C4-2B (cell line): ENCODE measurements around the gene FBXO34.
"Not testable (repeated sequence)": the region's sequence is repeated elsewhere in the genome, so short reads cannot be mapped to it uniquely, and the experiment has no call there.

ENCODE experiments used
- H3K27ac ChIP-seq: fragments of 450-650 bp; 2 replicates; pipeline ENCODE4 v1.5.1; 2017
- ZFX ChIP-seq: fragments of 450-650 bp; IDR thresholded peaks from 2 replicates; pipeline ENCODE4 v1.6.1; 2017
- TF ChIP-seq, protein P1 (sequence below): fragments of 450-650 bp; conservative IDR thresholded peaks from 2 replicates; pipeline ENCODE4 v1.5.1; 2017; ENCODE audit warnings: mild to moderate bottlenecking

The FBXO34 gene

DNA sequence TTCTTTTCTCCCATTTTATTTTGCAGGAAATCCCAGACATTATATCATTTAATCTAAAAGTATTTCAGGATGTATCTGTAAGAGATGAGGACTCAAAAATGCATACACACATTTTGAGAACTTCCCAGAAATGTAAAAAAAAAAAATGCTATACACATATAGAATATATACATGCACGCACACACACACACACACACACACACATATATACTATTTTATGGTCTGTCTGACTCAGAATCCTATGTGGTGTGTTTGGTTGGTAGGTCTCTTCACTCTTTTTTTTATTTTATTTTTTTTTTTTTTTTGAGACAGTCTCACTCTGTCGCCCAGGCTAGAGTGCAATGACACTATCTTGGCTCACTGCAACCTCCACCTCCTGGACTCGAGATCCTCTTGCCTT, 65.5 kb downstream of the FBXO34 start:
- TF ChIP-seq, protein P1, sequence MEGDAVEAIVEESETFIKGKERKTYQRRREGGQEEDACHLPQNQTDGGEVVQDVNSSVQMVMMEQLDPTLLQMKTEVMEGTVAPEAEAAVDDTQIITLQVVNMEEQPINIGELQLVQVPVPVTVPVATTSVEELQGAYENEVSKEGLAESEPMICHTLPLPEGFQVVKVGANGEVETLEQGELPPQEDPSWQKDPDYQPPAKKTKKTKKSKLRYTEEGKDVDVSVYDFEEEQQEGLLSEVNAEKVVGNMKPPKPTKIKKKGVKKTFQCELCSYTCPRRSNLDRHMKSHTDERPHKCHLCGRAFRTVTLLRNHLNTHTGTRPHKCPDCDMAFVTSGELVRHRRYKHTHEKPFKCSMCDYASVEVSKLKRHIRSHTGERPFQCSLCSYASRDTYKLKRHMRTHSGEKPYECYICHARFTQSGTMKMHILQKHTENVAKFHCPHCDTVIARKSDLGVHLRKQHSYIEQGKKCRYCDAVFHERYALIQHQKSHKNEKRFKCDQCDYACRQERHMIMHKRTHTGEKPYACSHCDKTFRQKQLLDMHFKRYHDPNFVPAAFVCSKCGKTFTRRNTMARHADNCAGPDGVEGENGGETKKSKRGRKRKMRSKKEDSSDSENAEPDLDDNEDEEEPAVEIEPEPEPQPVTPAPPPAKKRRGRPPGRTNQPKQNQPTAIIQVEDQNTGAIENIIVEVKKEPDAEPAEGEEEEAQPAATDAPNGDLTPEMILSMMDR = no peak
- TF ChIP-seq ZFX = no peak
- H3K27ac ChIP-seq = no peak overlapping the region

DNA sequence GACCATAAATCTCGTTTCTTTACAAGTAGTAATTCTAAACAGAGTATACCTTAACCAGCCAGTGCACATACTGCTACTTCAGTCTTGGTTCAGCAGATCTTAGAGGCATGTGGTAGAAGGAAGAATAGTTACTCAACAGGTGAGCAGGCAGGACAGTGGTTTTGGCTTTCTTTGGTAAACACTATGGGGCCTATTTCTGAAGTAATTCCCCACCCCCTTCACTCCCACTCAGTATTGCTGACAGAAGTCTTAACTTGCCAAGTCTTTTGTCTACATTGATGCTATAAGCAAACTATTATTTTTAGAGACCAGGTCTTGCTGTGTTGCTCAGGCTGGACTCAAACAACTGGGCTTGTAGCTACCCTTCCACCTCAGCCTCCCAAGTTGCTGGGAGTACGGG, 68.5 kb downstream of the FBXO34 start:
- H3K27ac ChIP-seq = no peak overlapping the region
- TF ChIP-seq ZFX = no peak
- TF ChIP-seq, protein P1 = no peak

GRCh38 chr14:55340482-55340881, 69.3 kb downstream of the FBXO34 start:
- no peak overlapping the region for H3K27ac ChIP-seq
- no peak for TF ChIP-seq ZFX
- TF ChIP-seq, protein P1 = no peak

- no peak overlapping the region for H3K27ac ChIP-seq
- no peak for TF ChIP-seq ZFX
- TF ChIP-seq, protein P1 = no peak
Observed at GRCh38 chr14:55341781-55342180, 70.6 kb downstream of the FBXO34 start.

GRCh38 chr14:55344582-55345163, 73.5 kb downstream of the FBXO34 start:
- not testable (repeated sequence) for H3K27ac ChIP-seq

DNA sequence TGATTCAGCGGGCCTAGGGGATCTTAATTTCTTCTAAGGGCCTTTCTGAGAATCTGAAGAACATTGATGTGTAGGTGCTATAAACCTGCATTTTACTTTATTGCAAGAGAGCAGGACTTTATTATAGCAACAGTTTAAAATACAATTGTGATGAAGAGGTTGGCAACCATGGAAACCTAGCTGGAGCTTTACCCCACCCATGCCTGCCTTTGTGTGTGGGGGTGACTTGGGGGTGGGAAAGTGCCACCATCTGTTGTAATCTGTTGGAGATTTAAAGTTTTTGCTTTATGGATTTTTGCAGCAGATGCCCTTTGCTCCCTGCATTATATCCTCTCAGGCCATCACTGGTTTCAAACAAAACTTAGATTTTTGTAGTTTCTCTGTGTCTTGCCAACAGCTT, 75.8 kb downstream of the FBXO34 start:
- no peak overlapping the region for H3K27ac ChIP-seq
- TF ChIP-seq, protein P1 = no peak
- no peak for TF ChIP-seq ZFX

- TF ChIP-seq, protein P1 = no peak
- TF ChIP-seq ZFX = no peak
- H3K27ac ChIP-seq = no peak overlapping the region
Observed at GRCh38 chr14:55347748-55348147, 76.5 kb downstream of the FBXO34 start.

DNA sequence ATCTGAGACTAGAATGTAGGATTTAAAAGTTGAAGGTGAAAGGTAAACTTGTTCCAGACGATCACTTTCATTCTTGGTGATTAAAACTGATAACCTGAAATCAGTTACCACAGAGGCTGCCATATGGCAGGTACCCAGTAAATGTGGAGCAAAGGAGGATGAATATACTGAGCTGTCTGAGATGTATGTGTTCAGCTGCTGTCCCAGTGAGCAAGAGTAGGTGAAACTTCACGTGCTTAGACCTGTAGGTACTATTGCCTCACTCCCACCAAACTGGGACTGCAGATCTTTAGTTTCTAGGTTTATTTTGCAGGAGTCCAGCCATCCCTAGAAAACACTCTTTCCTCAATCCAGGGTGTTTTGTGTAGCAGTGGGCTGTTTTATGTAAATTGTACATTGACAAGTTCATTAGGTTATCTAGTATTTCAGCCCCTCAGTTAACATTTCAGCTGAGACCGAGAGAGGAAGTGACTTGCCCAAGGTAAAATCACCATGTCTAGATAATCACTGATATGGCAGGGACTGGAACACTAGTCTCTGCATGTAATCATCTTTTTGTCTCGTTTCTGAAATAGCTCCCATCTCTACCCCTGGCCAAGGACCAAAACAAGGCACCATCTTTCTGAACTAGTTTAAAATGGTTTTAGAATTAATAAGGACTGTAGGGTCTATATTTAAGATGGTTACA, 77.7 kb downstream of the FBXO34 start:
- H3K27ac ChIP-seq = no peak overlapping the region
- TF ChIP-seq, protein P1 = no peak
- no peak for TF ChIP-seq ZFX
